G401.6 (cell line): Measurements from ENCODE around the gene PDGFB.
A peak's percentile ranks its signal among the peaks of the same experiment; 100 is the strongest.

Experiments used
- FAIRE-seq: peaks from 2 replicates; lab custom pipeline; 2012; peaks lifted over from hg19 to GRCh38; lab: Jason Lieb, UNC

Gene PDGFB

GRCh38 chr22:39244496-39245129 lies at the start of gene PDGFB:
Gene PDGFB, minus strand, starts transcription at chr22:39244982. Its CDS starts 1,019 bp downstream, at chr22:39243963.
- FAIRE-seq = no peak

GRCh38 chr22:39293766-39294368 lies 49.1 kb upstream of the PDGFB start:
- no peak for FAIRE-seq

- peak; percentile 97 for FAIRE-seq
These were observed 47.8 kb upstream of the PDGFB start for GRCh38 chr22:39292561-39293074.

- no peak for FAIRE-seq
These were observed 47.3 kb upstream of the PDGFB start for GRCh38 chr22:39292031-39292462.

- FAIRE-seq = no peak
These were observed 46.7 kb upstream of the PDGFB start for GRCh38 chr22:39291523-39291922.

- FAIRE-seq = no peak
These were observed 46.0 kb upstream of the PDGFB start for GRCh38 chr22:39290724-39291161.

- no peak for FAIRE-seq
These were observed 45.4 kb upstream of the PDGFB start for GRCh38 chr22:39289975-39290720.

GRCh38 chr22:39289533-39289932 lies 44.8 kb upstream of the PDGFB start:
- no peak for FAIRE-seq

GRCh38 chr22:39288135-39288898 lies 43.5 kb upstream of the PDGFB start:
- no peak for FAIRE-seq

- no peak for FAIRE-seq
These were observed 42.4 kb upstream of the PDGFB start for GRCh38 chr22:39287076-39287725.

- no peak for FAIRE-seq
These were observed 40.2 kb upstream of the PDGFB start for GRCh38 chr22:39284983-39285382.

- FAIRE-seq = no peak
These were observed 39.6 kb upstream of the PDGFB start for GRCh38 chr22:39284142-39284980.

GRCh38 chr22:39283322-39284141 lies 38.8 kb upstream of the PDGFB start:
- FAIRE-seq = no peak

GRCh38 chr22:39282645-39283321 lies 38.0 kb upstream of the PDGFB start:
- FAIRE-seq = no peak

GRCh38 chr22:39281126-39281525 lies 36.3 kb upstream of the PDGFB start:
- no peak for FAIRE-seq

GRCh38 chr22:39280250-39280649 lies 35.5 kb upstream of the PDGFB start:
- FAIRE-seq = no peak

GRCh38 chr22:39279170-39279850 lies 34.5 kb upstream of the PDGFB start:
- no peak for FAIRE-seq

GRCh38 chr22:39278040-39278439 lies 33.3 kb upstream of the PDGFB start:
- FAIRE-seq = no peak

- FAIRE-seq = no peak
These were observed 32.4 kb upstream of the PDGFB start for GRCh38 chr22:39277142-39277607.
